HG03103 (cell line): ENCODE results near the gene SUN1.
"Not testable (repeated sequence)": the region's sequence is repeated elsewhere in the genome, so short reads cannot be mapped to it uniquely, and the experiment has no call there.

Experiments
- ATAC-seq: cut with Tn5 transposase; IDR thresholded peaks from one replicate; pipeline ENCODE4 v1.9.1; 2021; ENCODE audit warnings: low read depth; ENCODE audit not compliant: unreplicated experiment

SUN1 gene

GRCh38 chr7:833601-834258, 1.5 kb downstream of the SUN1 start:
- no peak for ATAC-seq

GRCh38 chr7:834277-834676, 2.0 kb downstream of the SUN1 start:
- no peak for ATAC-seq

- ATAC-seq, result no peak
Measured at GRCh38 chr7:835021-835420, 2.7 kb downstream of the SUN1 start.

GRCh38 chr7:835485-836401, 3.5 kb downstream of the SUN1 start:
- no peak for ATAC-seq

- ATAC-seq, result no peak
Measured at GRCh38 chr7:836429-836828, 4.2 kb downstream of the SUN1 start.

GRCh38 chr7:837001-837400, 4.7 kb downstream of the SUN1 start:
- ATAC-seq, result no peak

GRCh38 chr7:840001-840600, 7.8 kb downstream of the SUN1 start:
- ATAC-seq, result no peak

- ATAC-seq, result no peak
Measured at GRCh38 chr7:841943-842342, 9.7 kb downstream of the SUN1 start.

- ATAC-seq, result no peak
Measured at GRCh38 chr7:842431-843031, 10.3 kb downstream of the SUN1 start.

- ATAC-seq, result no peak
Measured at GRCh38 chr7:843230-843629, 11.0 kb downstream of the SUN1 start.

GRCh38 chr7:844043-844442, 11.8 kb downstream of the SUN1 start:
- ATAC-seq, result no peak

- no peak for ATAC-seq
Measured at GRCh38 chr7:844514-844913, 12.2 kb downstream of the SUN1 start.

GRCh38 chr7:845091-845490, 12.8 kb downstream of the SUN1 start:
- no peak for ATAC-seq

- no peak for ATAC-seq
Measured at GRCh38 chr7:845731-846130, 13.5 kb downstream of the SUN1 start.

- ATAC-seq, result not testable (repeated sequence)
Measured at GRCh38 chr7:846958-847650, 14.8 kb downstream of the SUN1 start.

GRCh38 chr7:847728-848127, 15.5 kb downstream of the SUN1 start:
- not testable (repeated sequence) for ATAC-seq

- no peak for ATAC-seq
Measured at GRCh38 chr7:849145-849544, 16.9 kb downstream of the SUN1 start.

- ATAC-seq, result no peak
Measured at GRCh38 chr7:849781-850180, 17.5 kb downstream of the SUN1 start.

- ATAC-seq, result no peak
Measured at GRCh38 chr7:851204-851603, 18.9 kb downstream of the SUN1 start.

- no peak for ATAC-seq
Measured at GRCh38 chr7:853366-854117, 21.3 kb downstream of the SUN1 start.
